SK-N-SH treated with all-trans-retinoic acid at 6 μM for 48 hours (cell line): Measurements from ENCODE around the gene BABAM2.

Experiments used
- ISL1 ChIP-seq: fragments of 250-450 bp; sonication (Bioruptor Pico); IDR thresholded peaks from 2 replicates; pipeline ENCODE4 v2.1.2; 2022; ENCODE audit warnings: mild to moderate bottlenecking, moderate library complexity
- SNAI2 ChIP-seq: fragments of 250-450 bp; sonication (Bioruptor Pico); IDR thresholded peaks from 2 replicates; pipeline ENCODE4 v1.5.0; 2020; ENCODE audit warnings: mild to moderate bottlenecking, moderate library complexity
- ZFP3 ChIP-seq: fragments of 250-450 bp; sonication (Bioruptor Pico); IDR thresholded peaks from 2 replicates; pipeline ENCODE4 v1.5.0; 2020; ENCODE audit warnings: mild to moderate bottlenecking, moderate library complexity

- TF ChIP-seq ISL1 (no peak), SNAI2 (no peak), ZFP3 (CRISPR knock-in tag) (no peak)
Observed at GRCh38 chr2:28263690-28264089, 373.2 kb downstream of the BABAM2 start.
